HFF-Myc (cell line): ENCODE data around the gene TAC4.

ENCODE experiments used
- DNase-seq: peaks from one replicate; pipeline ENCODE4 v3.0.0-alpha.2; 2011; ENCODE audit warnings: low read depth; ENCODE audit errors: extremely low read depth
- H3K4me3 ChIP-seq: replicated peaks from 2 replicates; pipeline ENCODE4 v1.5.1; 2011; ENCODE audit warnings: low read depth, mild to moderate bottlenecking, control low read depth, low read length
- CTCF ChIP-seq: IDR thresholded peaks from 2 replicates; pipeline ENCODE4 v1.5.1; 2012; ENCODE audit warnings: mild to moderate bottlenecking, low read depth, low read length, control low read depth; ENCODE audit errors: missing control alignments

Gene TAC4

GRCh38 chr17:49891271-49891670, 43.4 kb upstream of the TAC4 start:
- TF ChIP-seq CTCF: no peak
- DNase-seq: no peak
- H3K4me3 ChIP-seq: no peak overlapping the region

DNA sequence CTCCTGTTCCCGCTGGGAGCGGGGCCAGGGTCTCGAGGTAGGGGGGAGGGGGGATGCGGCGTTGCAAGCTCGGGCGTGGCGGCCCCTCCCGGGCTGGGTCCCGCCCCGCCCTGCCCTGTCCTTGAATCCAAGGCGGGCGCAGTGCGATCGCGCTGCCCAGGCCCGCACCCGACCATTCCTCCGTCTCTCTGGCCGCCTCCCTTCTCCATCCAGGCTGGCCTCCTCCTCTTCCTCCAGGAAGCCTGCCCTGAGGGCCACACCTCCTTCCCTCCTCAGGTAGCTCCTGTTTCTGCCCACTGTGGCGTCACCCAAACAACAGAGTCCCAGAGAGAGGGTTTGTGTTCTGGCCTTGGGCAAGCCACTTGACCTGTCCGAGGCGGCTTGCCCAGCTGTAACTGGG, 43.0 kb upstream of the TAC4 start:
- no peak overlapping the region for H3K4me3 ChIP-seq
- DNase-seq: no peak

DNA sequence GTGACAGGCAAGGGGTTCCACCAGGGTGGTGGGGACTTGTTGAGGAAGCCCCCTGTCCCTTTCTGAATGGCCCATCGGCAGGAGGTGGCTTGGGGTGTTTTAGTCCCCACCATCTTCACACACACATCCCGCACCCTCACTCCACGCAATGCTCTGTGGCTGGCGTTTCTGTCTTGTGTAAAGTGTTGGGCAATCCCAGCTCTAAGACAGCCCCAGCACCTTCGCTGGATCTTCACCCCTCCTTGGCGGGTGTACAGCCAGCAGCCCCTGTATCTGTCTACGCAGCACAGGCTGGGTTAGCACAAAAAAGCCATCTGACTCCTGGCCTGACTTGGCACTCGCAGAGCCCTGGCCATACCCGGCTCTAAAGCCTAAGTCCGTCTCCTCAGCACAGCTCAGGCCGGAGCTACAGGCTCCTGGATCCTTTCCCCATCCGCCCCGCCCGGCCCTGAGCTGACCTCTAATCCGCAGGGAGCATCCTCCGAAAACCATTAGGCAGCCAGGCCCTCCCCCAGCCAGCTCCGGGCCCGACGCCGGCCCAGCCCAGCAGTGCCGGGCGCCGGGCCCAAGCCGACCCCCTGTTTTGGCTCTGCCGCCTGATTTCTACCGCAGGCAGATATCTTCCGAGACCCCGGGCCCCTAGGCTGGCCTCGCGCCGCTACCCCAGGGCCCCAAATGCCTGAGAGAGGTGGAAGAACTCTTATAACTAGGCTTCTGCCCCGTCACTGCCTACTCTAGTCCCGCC, 42.4 kb upstream of the TAC4 start:
- no peak for DNase-seq
- no peak overlapping the region for H3K4me3 ChIP-seq
- TF ChIP-seq CTCF: no peak

More for the DNA sequence above, 43.0 kb upstream of the TAC4 start:
- no peak for TF ChIP-seq CTCF

DNA sequence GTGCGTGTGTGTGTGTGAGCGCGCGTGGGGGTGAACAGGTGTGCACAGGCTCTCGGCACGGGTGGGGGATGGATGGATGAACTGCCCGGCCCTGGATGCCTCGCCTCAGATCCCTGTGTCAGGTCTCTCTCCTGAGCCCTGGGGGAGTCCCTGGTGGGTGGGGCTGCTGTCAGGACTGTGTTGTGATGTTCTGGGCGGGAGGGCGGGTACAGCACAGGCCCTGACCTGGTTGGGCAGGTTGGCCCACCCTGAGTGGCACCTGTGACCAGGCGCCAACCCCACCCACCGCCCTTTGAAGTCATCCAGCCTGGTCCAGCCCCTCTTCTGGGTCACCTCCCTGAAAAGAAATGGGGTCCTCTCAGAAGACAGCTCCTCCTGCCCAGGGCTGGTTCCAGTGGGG, 41.6 kb upstream of the TAC4 start:
- TF ChIP-seq CTCF: no peak

DNA sequence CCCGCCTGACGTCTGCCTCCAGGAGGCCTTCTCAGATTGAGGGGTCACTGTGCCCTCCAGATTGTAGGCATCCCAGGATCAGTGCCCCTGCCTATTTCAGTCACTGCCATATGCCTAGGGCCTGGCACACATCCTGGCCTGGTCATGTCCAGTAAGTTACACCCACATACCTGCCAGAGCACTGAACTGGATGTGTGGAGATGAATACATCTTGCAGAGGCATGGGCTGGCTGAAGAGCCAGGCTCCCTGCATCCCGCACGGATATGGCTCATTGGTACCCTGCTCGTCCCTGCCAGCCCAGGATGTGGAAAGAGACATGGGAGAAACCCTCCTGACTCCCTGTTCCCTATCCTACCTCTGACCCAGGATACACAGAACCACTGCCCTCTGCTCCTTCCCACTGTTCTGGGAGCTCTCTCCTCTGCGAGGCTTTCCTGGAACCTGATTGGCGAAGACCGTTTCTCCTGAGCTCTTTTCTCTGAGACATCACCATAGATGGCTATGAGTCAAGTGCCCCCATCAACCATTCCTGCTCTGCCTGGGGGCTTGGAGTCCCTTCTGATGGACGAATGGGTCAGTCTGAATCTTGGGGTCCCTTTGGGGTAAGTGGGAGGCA, 40.0 kb upstream of the TAC4 start:
- H3K4me3 ChIP-seq: no peak overlapping the region
- DNase-seq: no peak
- no peak for TF ChIP-seq CTCF

More for the DNA sequence above, 41.6 kb upstream of the TAC4 start:
- DNase-seq: no peak
- H3K4me3 ChIP-seq: no peak overlapping the region

DNA sequence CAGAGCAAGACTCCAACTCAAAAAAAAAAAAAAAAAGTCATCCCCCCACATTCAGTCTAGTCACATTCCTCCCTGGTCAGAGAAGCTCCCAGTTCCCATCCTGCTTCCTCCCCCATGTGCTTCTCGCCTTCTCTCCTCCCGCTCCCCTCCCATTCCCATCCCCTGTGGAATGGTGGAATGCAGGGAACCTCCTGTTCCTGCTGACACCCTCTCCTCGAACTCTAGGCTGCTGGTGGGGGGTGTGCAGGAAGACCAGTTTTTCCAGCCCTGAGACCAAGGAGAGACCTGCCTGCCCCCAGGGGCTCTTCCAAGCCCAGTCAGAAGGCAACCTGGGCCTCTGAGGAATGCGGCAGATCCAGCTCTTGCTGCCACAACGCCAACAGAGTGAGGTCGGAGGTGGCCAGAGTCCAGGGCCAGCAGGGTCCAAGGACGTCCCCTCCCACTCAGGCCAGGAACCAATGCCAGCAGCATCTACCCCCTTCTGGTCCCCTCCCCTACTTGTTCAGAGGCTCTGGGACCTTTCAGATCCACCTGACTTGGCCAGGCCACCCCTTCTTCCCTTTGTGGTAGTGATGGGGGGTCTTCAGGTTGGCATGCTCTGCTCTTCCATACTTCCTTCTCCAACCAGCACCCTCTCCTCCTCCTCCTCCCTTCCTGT, 39.3 kb upstream of the TAC4 start:
- no peak overlapping the region for H3K4me3 ChIP-seq
- no peak for TF ChIP-seq CTCF
- DNase-seq: no peak
